ENCODE results near the gene PFKP.

DNA sequence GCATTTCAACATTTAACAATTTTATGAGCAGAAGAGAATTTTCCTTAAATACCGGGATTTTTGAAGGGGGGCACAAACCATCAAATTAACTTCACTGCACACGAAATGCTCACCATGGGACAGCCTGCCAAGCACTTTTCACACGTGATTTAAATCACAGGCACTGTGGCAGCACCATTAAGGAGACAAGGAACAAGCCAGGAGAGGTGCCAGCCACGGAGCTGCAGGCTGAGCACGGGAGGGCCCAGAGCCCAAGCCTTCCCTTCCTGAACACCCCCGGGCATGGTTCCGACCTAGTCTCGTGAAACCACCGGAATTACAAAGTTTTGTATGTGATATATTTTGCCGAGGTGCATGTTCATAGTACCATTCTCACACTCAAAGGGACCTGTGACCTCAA is 91.8 kb downstream of the PFKP start:
- TF ChIP-seq TAF1 (IDR thresholded peaks at IDR 0.05; ENCODE audit: low read depth, low read length), result no peak
- TF ChIP-seq POLR2A (IDR thresholded peaks at IDR 0.05; ENCODE audit: low read depth, low read length), result no peak

Data from GM12891 (cell line).